CD4-positive, alpha-beta T cell treated with Interferon alpha-2 for 1 hour (primary cell): Measurements from ENCODE around the gene AKAP9.
"Not testable (repeated sequence)": the region's sequence is repeated elsewhere in the genome, so short reads cannot be mapped to it uniquely, and the experiment has no call there.

Experiments used
- DNase-seq, 2 donors: peaks; one replicate each; pipeline ENCODE4 v3.0.0-alpha.2; 2020 to 2022

Gene AKAP9

DNA sequence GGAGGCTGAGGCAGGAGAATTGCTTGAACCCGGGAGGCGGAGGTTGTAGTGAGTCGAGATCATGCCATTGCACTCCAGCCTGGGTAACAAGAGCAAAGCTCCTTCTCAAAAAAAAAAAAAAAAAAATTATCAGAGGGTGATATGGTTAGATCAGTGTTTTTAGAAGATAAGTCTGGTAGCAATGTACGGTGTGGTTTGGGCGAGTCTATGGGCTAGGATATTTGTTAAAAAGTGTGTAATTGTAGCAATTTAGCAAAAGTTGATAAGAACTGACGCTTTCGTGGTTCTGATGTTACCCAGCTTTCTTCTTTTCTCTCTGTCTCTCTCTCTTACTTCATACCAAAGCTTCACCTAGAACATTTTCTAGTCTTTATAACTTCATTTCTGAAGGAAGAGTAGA, 200.5 kb downstream of the AKAP9 start:
- DNase-seq, result no peak

GRCh38 chr7:92142791-92143190, 202.1 kb downstream of the AKAP9 start:
- DNase-seq, result not testable (repeated sequence)

DNA sequence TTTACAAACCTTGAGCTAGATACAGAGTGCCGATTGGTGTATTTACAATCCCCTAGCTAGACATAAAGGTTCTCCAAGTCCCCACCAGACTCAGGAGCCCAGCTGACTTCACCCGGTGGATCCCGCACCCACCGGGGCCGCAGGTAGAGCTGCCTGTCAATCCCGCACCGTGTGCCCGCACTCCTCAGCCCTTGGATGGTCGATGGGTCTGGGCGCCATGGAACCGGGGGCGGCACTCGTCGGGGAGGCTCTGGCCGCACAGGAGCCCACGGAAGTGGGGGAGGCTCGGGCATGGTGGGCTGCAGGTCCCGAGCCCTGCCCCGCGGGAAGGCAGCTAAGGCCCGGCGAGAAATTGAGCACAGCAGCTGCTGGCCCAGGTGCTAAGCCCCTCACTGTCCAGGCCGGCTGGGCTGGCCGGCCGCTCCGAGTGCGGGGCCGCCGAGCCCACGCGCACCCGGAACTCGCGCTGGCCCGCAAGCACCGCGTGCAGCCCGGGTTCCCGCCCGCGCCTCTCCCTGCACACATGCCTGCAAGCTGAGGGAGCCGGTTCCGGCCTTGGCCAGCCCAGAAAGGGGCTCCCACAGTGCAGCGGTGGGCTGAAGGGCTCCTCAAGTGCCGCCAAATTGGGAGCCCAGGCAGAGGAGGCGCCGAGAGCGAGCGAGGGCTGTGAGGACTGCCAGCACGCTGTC, 202.7 kb downstream of the AKAP9 start:
- not testable (repeated sequence) for DNase-seq

- no peak for DNase-seq
These were observed 209.1 kb downstream of the AKAP9 start for GRCh38 chr7:92149736-92150239.

- DNase-seq, result no peak
These were observed 209.9 kb downstream of the AKAP9 start for GRCh38 chr7:92150450-92151017.

DNA sequence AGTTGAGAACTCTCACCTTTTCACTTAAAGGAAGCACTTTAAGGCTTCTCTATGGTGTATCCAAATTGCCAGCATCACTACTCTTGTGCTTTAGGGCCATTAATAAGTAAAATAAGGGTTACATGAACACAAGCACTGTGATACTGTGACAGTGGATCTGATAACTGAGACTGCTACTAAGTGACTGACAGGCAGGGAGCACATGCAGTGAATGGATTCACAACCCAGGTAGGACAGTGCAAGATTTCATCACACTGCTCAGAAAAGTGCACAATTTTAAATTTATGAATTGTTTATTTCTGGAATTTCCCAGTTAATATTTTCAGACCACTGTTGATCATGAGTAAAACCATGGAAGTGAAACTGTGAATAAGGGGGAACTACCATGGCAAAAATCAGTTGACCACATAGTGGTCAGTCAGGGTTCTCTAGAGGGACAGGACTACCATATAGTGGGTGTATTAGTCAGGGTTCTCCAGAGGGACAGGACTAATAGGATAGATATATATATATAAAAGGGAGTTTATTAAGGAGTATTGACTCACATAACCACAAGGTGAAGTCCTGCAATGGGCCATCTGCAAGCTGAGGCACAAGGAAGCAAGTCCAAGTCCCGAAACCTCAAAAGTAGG, 214.6 kb downstream of the AKAP9 start:
- DNase-seq, result no peak

DNA sequence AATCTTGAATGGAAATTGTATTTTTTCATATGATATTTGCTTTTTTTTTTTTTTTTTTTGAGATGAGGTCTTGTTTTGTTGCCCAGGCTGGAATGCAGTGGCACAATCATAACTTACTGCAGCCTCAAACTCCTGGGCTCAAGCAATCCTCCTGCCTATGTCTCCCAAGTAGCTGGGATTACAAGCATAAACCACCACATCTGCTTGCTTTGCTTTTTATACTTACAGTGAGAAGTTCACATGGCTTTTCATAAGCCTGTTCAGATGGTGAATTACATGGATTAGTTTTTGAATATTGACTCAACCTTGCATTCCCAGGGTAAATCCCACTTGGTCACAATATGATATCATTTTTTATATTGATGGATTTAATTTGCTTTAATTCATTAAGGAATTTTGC, 216.3 kb downstream of the AKAP9 start:
- DNase-seq, result no peak

GRCh38 chr7:92158660-92159575, 218.3 kb downstream of the AKAP9 start:
- DNase-seq, result no peak
